IPS-NIHi11 (cell line): ENCODE results near the gene PCNX1.
"Not testable (repeated sequence)": the region's sequence is repeated elsewhere in the genome, so short reads cannot be mapped to it uniquely, and the experiment has no call there.

ENCODE experiments used
- DNase-seq: peaks from one replicate; pipeline ENCODE4 v3.0.0; 2012; ENCODE audit warnings: mixed read lengths, low spot score

PCNX1 gene

GRCh38 chr14:70916799-70917198 lies 9.5 kb downstream of the PCNX1 start:
- DNase-seq = no peak

DNA sequence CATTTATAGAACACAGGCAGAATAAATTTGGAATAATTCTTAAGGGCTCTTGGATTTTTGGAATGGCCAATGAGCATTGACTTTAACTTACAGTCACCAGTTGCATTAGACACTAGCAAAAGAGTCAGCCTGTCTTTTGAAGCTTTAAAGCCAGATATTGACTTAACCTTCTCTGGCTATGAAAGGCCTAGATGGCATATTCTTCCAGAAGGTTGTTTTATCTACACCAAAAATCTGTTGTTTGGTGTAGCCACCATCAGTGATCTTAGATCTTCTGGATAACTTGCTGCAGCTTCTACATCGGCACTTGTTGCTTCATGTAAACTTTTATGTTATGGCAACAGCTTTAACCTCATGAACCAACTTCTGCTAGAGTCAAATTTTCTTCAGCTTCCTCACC lies 10.4 kb downstream of the PCNX1 start:
- DNase-seq = no peak

DNA sequence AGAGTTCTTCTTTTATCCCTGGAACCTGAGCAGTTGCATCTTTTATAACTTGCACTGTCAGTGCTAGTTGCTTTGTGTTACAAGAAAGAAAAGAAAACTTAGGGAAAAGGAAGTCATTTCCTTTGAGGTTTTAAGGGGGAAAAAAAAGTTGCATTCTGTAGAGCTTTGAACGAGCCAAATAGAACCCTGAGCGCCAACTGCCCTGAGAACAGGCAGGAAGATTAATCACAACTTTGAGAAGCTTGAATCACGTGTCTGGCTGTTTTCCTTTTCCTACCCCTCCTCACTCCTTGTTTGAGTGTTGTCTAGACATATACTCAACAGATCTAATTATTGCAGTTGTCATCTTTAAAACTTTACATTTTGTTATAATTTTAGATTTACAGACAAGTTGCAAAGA lies 12.5 kb downstream of the PCNX1 start:
- no peak for DNase-seq

- DNase-seq = no peak
Measured at GRCh38 chr14:70920608-70921007, 13.3 kb downstream of the PCNX1 start.

- DNase-seq = no peak
Measured at GRCh38 chr14:70921669-70922068, 14.4 kb downstream of the PCNX1 start.

DNA sequence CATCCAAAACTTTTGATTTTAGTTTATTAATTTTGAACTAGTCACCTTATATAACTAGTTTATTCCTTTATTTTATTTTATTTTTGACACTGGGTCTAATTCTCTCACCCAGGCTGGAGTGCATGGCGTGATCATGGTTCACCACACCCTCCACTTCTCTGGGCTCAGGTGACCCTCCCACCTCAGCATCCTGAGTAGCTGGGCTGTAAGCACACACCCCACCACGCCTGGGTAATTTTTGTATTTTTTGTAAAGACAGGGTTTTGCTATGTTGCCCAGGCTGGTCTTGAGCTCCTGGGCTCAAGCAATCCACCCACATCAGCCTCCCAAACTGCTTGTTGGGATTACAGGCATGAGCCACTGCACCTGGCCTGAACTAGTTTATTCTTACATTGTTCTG lies 17.3 kb downstream of the PCNX1 start:
- no peak for DNase-seq

DNA sequence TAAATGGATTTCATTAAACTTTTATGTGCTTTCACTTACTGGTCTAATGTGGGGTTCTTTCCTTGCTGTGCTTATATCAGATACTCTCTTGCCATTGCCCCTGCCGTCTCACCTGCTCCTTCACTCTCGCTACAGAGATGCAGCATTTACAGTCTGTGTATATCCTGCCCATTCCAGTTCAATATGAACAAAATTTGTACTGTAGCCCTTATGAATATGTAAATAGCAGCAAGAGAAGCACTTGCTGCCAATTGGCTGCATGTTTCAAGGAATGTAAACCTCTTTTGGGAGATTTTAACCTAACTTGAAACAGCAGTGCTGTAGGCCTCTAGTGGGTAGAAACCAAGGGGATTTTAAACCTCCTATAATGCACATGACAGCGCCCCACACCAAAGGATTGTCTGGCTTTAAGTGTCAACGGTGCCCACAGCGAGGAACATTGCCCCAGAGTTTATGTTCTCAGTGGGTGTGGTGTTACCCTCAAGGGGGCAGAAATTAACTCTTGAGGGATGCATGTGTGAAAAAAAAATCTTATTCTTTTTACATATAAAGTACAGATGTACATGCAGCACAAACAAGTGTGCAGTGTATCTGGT lies 19.1 kb downstream of the PCNX1 start:
- no peak for DNase-seq

DNA sequence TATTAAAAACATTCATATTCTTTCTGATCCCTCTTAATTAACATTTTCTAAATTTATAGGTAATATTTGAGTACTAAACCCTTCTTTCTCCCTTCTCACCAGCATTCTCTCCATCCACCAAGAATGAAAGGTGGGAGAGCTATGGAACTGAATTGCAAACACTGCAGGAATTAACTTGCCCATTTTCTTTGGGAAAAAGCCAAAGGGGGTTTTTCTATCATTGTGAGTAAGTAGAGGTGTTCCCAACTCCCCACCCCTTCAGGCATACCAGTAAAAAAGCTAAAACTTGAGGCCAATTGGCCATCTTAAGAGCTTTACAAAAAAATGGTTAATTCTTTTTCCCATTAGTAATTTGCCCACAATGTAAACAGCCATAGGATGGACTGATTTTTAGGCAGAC lies 23.7 kb downstream of the PCNX1 start:
- DNase-seq = no peak

- no peak for DNase-seq
Measured at GRCh38 chr14:70934084-70934483, 26.8 kb downstream of the PCNX1 start.

DNA sequence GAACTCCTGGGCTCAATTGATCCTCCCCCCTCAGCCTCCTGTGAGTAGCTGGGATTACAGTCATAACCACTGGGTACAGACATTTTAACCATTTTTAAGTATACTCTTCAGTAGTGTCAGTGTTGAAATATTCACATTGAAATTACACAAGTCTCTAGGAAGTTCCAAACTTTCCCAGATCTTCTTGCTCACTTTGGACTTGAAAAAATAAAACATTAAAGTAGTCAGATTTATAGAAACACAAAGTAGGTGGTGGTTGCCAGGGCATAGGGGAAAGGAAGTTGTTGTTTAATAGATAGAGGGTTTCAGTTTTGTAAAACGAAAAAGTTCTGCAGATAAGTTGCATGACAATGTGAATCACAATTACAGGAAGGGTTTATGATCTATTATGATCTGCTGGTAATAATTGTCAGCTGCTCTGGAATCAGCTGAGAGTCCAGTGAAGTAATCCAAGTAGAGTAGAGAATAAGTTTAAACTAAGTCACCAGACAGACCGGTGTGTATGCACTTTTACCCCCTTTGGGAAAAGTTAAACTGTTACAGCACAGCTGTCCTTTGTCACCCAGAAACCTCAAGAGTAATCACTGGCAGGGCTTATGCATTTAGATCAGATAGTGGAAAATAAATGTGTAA lies 27.4 kb downstream of the PCNX1 start:
- no peak for DNase-seq

DNA sequence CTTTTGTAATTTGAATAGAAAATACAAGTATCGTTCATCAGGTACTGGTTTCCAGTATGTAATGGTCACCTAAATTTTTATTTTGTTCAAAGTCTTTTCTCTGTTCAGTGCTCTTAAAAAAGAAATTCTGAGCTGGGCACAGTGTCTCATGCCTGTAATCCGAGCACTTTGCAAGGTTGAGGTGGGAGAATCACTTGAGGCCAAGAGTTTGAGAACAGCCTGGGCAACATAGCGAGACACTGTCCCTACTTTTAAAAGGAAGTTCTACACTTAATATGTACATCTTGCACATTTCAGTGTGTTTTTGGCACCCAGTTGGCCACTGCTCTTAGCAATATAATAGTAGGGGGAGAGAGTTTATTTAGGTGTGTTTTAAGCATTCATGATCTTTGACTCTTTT lies 27.9 kb downstream of the PCNX1 start:
- DNase-seq = no peak

- DNase-seq = not testable (repeated sequence)
Measured at GRCh38 chr14:70939693-70940092, 32.4 kb downstream of the PCNX1 start.

GRCh38 chr14:70941637-70942341 lies 34.5 kb downstream of the PCNX1 start:
- not testable (repeated sequence) for DNase-seq

DNA sequence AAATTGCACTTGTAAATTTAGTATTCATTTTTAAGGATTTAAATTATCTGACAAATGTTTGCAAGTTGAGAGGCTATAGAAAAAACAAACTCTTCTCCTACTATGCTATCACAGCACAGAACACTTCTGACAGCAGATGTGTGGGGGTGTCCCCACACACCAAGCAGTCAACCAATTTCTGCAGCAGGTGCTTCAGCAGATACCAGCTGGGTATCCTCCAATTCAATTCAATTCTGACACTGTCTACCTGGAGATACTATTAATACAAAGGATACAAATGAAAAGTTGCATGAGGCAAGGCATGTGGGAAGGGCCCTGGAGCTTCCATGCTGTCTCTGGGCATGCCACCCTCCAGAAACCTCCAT lies 35.1 kb downstream of the PCNX1 start:
- no peak for DNase-seq

GRCh38 chr14:70942721-70943120 lies 35.5 kb downstream of the PCNX1 start:
- DNase-seq = not testable (repeated sequence)

DNA sequence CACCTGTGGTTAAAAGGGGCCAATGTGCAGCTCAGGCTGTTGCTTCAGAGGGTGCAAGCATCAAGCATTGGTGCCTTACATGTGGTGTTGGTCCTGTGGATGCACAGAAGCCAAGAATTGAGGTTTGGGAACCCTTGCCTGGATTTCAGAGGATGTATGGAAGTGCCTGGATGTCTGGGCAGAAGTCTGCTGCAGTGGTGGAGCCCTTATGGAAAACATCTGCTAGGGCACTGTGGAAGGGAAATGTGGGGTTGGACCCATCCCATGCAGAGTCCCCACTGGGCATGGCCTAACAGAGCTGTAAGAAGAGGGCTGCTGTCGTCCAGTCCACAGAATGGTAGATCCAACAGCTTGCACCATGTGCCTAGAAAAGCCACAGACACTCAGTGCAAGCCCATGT lies 36.6 kb downstream of the PCNX1 start:
- DNase-seq = no peak

GRCh38 chr14:70947739-70948138 lies 40.5 kb downstream of the PCNX1 start:
- no peak for DNase-seq

GRCh38 chr14:70952485-70952884 lies 45.2 kb downstream of the PCNX1 start:
- no peak for DNase-seq

- DNase-seq = no peak
Measured at GRCh38 chr14:70954068-70954467, 46.8 kb downstream of the PCNX1 start.

DNA sequence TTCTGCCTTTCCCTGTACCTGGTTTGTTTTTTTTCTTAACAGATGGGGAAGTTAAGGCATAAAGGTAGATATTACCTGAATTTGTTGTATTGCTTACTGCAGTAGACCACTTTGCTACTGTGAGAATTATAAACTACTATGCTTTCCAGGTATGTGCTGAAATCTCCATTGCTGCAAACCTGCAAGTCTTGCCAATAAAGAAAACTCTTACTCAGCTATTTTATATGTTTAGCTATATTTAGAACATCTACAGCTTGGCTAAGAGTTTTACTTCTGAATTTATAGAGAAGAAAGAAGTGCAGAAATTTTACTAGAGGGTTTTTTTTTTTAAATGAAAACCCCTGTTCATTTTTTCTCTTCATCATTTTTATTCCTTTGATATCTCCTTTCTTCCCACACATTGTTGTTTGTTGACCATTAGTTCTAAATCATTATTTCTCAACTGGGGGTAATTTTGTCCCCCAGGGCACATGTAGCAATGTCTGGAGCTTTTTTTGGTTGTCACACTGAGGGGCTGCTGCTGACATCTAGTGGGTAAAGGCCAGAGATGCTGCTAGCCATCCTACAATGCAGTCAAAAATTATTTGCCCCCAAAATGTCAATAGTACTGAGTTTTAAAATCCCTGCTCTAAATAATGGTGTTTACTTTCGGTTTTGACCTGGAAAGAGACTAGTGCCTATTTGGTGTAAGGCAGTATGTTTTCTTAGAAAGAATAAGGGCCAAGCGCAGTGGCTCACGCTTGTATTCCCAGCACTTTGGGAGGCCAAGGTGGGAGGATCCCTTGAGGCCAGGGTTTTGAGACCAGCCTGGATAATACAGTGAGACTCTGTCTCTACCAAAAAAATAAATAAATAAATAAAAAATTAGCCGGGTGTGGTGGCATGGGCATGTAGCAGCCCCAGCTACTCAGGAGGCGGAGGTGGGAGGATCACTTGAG lies 48.6 kb downstream of the PCNX1 start:
- no peak for DNase-seq

GRCh38 chr14:70956511-70956910 lies 49.3 kb downstream of the PCNX1 start:
- no peak for DNase-seq

DNA sequence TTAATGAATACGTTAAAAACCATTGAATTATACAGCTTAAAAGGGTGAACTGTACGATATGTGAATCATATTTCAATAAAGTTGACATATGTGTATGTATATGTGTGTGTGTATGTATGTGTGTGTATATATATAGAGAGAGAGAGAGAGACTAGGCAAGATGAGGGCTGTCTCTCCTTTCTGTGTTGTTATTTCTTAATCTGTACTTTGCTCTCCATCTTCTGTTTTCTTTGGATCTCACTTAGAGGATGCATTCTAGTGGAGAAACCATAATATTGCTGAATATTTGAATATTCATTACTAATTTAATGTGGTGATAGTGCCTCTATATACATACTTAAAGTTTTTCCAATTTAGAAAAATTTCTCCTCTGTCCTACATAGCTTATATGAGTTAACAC lies 50.5 kb downstream of the PCNX1 start:
- DNase-seq = no peak

DNA sequence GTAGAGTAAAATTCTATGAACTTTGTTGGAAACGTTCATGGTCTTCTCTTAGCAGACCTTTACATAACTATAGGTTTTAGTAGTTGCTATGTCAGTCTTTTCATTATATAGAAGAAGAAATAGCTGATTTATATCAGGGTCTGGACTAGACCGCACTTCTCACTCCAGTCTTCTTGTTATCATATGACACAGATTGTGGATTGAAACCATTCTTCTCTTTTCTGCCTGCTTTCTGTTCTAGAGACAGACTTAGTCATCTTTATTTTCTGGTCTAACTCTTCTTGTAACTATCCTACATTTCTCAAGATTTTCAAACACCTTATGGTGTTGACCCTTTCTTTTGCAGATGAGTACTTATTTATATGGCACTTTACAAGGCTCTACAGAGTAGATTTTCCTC lies 55.7 kb downstream of the PCNX1 start:
- DNase-seq = no peak
